PC-9 (cell line): ENCODE measurements around the gene DPY19L3. TPM values are rescaled to one million over a fixed set of nuclear protein-coding genes. Genes with fewer than 3 reads are reported as not detected.

ENCODE experiments used
- BruUV-seq: library from RNA; stranded (reverse); fragments of 400-500 nt; replicated peaks from 2 replicates; lab custom pipeline; 2021; lab: Mats Ljungman, UMichigan
- CTCF ChIA-PET: fragments of 300-600 bp; sonication (Branson Sonifier 250); formaldehyde crosslinking; loops from one replicate; lab custom pipeline; 2022; ENCODE audit warnings: antibody characterized with exemption; lab: Charles Lee
- POLR2A ChIA-PET: fragments of 300-600 bp; sonication (Branson Sonifier 250); formaldehyde crosslinking; loops from one replicate; lab custom pipeline; 2022; ENCODE audit warnings: antibody characterized with exemption; ENCODE audit not compliant: unreplicated experiment; lab: Charles Lee
- DNase-seq, 2 experiments: peaks; one replicate each; pipeline versions ENCODE4 v3.0.0 to v3.0.0-alpha.2; 2015 to 2022; ENCODE audit warnings: mixed read lengths in 1 of 2
- H2AFZ ChIP-seq: fragments of 200-600 bp; sonication (generic); 2 replicates; pipeline ENCODE4 v1.8.1; 2017; ENCODE audit warnings: antibody characterized with exemption
- H3F3A ChIP-seq: fragments of 200-600 bp; sonication (generic); 2 replicates; pipeline ENCODE4 v1.8.1; 2017; ENCODE audit warnings: antibody characterized with exemption, mild to moderate bottlenecking, low read depth; ENCODE audit not compliant: insufficient read depth
- H3K27ac ChIP-seq: fragments of 200-600 bp; sonication (generic); 2 replicates; pipeline ENCODE4 v1.6.1; 2016; ENCODE audit warnings: mixed run types
- H3K27me3 ChIP-seq: fragments of 200-600 bp; sonication (generic); 2 replicates; pipeline ENCODE4 v1.6.1; 2016; ENCODE audit warnings: low read depth, mixed run types; ENCODE audit not compliant: insufficient read depth
- H3K36me3 ChIP-seq: fragments of 200-600 bp; sonication (generic); 2 replicates; pipeline ENCODE4 v1.6.1; 2016; ENCODE audit warnings: low read depth, mixed run types
- H3K4me1 ChIP-seq: fragments of 200-600 bp; sonication (generic); replicated peaks from 2 replicates; pipeline ENCODE4 v1.6.1; 2016; ENCODE audit warnings: mixed run types; ENCODE audit not compliant: insufficient read depth
- H3K4me2 ChIP-seq: fragments of 200-600 bp; sonication (generic); 2 replicates; pipeline ENCODE4 v1.6.1; 2017; ENCODE audit warnings: mixed run types
- H3K4me3 ChIP-seq: fragments of 200-600 bp; sonication (generic); 2 replicates; pipeline ENCODE4 v1.6.1; 2016; ENCODE audit warnings: mixed run types
- H3K79me2 ChIP-seq: fragments of 200-600 bp; sonication (generic); 2 replicates; pipeline ENCODE4 v1.6.1; 2017; ENCODE audit warnings: low read depth, mixed run types
- H3K9me2 ChIP-seq: fragments of 200-600 bp; sonication (generic); 2 replicates; pipeline ENCODE4 v1.8.1; 2017; ENCODE audit warnings: mild to moderate bottlenecking; ENCODE audit not compliant: insufficient read depth
- H3K9me3 ChIP-seq: fragments of 200-600 bp; sonication (generic); 2 replicates; pipeline ENCODE4 v1.8.1; 2016; ENCODE audit warnings: low read depth; ENCODE audit not compliant: insufficient read depth
- H4K20me1 ChIP-seq: fragments of 200-600 bp; sonication (generic); 2 replicates; pipeline ENCODE4 v1.8.1; 2017; ENCODE audit not compliant: insufficient read depth
- CTCF ChIP-seq: fragments of 200-600 bp; sonication (generic); conservative IDR thresholded peaks from 2 replicates; pipeline ENCODE4 v1.6.1; 2017; ENCODE audit warnings: mixed run types, antibody characterized with exemption, mild to moderate bottlenecking, moderate library complexity
- EZH2 ChIP-seq: fragments of 200-600 bp; sonication (generic); IDR thresholded peaks from 2 replicates; pipeline ENCODE4 v1.8.0; 2017; ENCODE audit warnings: antibody characterized with exemption, low read depth
- intact Hi-C: fragments of 100-400 bp; cut with micrococcal nuclease; formaldehyde crosslinking; loops from one replicate; pipeline ENCODE4 v1.10.0; 2022; ENCODE audit not compliant: unreplicated experiment
- total RNA-seq: library from RNA; stranded (reverse); gene quantifications from 2 replicates; pipeline ENCODE4 v1.2.3, GENCODE V29; 2021

The DPY19L3 gene
- total RNA-seq, 1 experiment from 2014 or later = 22.3 TPM

GRCh38 chr19:32388393-32388855, 17.1 kb upstream of the DPY19L3 start:
- CTCF ChIA-PET = no interaction called here
- H3K27ac ChIP-seq = no peak overlapping the region

DNA sequence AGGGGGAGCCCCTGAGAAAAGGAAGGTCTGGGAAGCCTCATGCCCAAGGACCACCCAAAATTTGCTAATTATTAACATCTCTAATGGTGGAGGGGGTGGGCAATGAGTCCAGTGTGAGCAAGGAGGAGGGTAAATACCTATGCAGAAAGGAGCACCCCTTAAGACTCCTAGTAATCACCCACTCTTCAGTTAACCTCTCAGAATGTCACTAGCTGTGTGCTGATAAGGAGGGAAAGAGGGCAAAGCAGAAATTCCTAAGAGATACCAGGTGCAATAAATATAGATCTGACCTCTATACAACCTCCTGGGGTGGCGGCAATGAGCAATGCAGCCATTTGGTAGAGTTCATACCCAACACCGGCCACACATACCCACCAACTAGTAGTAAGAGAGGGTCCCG, 12.7 kb upstream of the DPY19L3 start:
- no peak for TF ChIP-seq CTCF
- no peak for TF ChIP-seq EZH2
- Histone ChIP-seq H3K9me3 (no peaks in the 10 kb centered on the region), H4K20me1 (no peaks in the 10 kb centered on the region), H3K4me2 (no peak overlapping the region), H2AFZ (no peak overlapping the region), H3F3A (no peaks in the 10 kb centered on the region), H3K4me1 (no peaks in the 10 kb centered on the region), H3K4me3 (no peak overlapping the region), H3K9me2 (no peaks in the 10 kb centered on the region), H3K79me2 (no peaks in the 10 kb centered on the region), H3K27ac (no peak overlapping the region), H3K27me3 (no peaks in the 10 kb centered on the region), H3K36me3 (no peaks in the 10 kb centered on the region)
- ChIA-PET POLR2A (no interaction called here), CTCF (no interaction called here)
- no TSS peak for BruUV-seq
- DNase-seq = no peak
- intact Hi-C loops = no loop called here

More at GRCh38 chr19:32388393-32388855, 17.1 kb upstream of the DPY19L3 start:
- no peak overlapping the region for H3K4me2 ChIP-seq
- H3K36me3 ChIP-seq = peaks cover 9% of the 10 kb centered on the region; the same call in 1 of the 2 replicates
- no peak for DNase-seq
- no peaks in the 10 kb centered on the region for H3K27me3 ChIP-seq
- H3K9me2 ChIP-seq = no peaks in the 10 kb centered on the region
- TF ChIP-seq CTCF (no peak), EZH2 (no peak)
- H3K4me3 ChIP-seq = no peak overlapping the region
- H3K79me2 ChIP-seq = no peaks in the 10 kb centered on the region
- H2AFZ ChIP-seq = no peak overlapping the region
- peaks cover 2% of the 10 kb centered on the region for H3F3A ChIP-seq
- intact Hi-C loops = no loop called here
- no peaks in the 10 kb centered on the region for H3K9me3 ChIP-seq
- H3K4me1 ChIP-seq = no peaks in the 10 kb centered on the region
- no peaks in the 10 kb centered on the region for H4K20me1 ChIP-seq
- POLR2A ChIA-PET = no interaction called here
- no TSS peak for BruUV-seq

DNA sequence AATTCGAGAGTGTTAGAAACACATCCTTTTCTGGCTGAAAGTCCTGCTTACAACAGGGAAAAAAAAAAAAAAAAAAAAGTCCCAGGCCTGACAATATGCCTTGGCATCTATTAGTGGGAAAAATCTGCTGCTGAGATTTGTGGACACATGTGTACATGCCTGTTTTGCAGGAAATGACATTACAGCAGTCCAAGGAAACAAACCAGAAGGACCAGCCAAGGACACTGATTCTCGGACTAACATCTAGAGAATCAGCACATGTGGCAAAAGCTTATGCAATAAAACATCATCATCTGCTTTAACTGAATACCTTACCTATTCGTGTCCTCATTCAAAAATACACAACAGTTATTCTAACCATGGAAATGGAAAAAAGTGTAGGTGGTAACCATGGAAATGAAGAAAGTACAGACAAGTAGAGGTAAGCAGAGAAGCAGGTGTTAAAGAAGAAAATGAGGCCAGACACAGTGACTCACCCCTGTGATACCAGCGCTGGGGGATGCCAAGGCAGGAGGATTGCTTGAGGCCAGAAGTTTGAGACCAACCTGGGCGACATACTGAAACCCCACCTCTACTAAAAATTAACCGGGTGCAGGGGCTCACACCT, 9.4 kb upstream of the DPY19L3 start:
- H3K9me3 ChIP-seq = no peaks in the 10 kb centered on the region
- no peak overlapping the region for H3K4me2 ChIP-seq
- CTCF ChIA-PET = no interaction called here
- intact Hi-C loops = no loop called here
- H3K4me3 ChIP-seq = no peak overlapping the region
- no peaks in the 10 kb centered on the region for H3K36me3 ChIP-seq
- no peak overlapping the region for H3K27ac ChIP-seq
- POLR2A ChIA-PET = no interaction called here
- no peaks in the 10 kb centered on the region for H4K20me1 ChIP-seq
- no peak for DNase-seq
- H3F3A ChIP-seq = no peaks in the 10 kb centered on the region
- H3K4me1 ChIP-seq = no peaks in the 10 kb centered on the region
- no peak overlapping the region for H2AFZ ChIP-seq
- H3K27me3 ChIP-seq = no peaks in the 10 kb centered on the region
- no TSS peak for BruUV-seq
- H3K9me2 ChIP-seq = no peaks in the 10 kb centered on the region
- H3K79me2 ChIP-seq = no peaks in the 10 kb centered on the region
- TF ChIP-seq EZH2 (no peak), CTCF (no peak)
